Stimulated activated naive CD4-positive, alpha-beta T cell (primary cell): ENCODE results near the gene EPM2A.
A peak's percentile ranks its signal among the peaks of the same experiment; 100 is the strongest.
"Not testable (repeated sequence)": the region's sequence is repeated elsewhere in the genome, so short reads cannot be mapped to it uniquely, and the experiment has no call there.

Experiments used
- DNase-seq, 6 experiments: peaks; one replicate each; lab custom pipeline; 2025; lab: John Stamatoyannopoulos, UW

Gene EPM2A

DNA sequence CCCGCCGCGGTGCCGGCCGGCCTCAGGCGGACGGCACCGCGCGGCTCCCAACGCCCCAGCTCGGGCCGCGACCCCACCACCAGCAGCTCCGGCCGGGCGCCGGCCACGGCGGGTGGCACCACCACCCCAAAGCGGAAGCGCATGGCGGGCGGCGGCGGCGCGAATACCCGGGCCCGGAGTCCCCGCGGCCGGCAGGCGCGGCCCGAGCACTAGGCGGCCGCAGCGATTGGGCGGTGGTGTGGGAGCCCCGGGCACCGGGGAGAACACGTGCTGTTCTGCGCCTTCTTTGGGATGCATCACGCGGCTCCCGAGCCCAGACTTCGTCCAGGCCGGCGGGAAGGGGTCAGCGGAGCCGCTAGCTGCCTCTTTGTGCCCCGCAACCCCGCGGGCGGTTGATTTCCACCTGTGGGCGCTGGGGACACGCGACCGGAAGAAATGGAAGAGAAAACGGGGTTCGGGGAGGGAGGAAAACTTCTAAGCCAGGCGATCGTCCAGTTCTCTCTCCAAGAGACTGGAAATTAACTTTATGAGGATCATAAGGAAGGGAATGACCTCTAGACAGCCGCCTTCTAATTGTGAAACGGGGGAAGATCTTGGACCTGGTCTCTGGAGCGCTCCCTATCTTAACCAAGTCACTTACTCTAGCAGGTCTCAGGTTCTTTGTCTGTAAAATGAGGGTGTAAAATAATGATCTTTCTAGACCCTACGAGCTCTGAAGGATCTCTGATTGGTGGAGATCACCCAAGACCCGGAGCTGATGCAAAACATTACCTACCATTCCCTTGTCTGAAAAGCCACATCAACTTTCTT is at the start of gene EPM2A:
Gene EPM2A, minus strand, starts transcription at position 165 of the 810 bp plus-strand sequence. Its CDS starts 22 bp downstream, at position 143.
- DNase-seq = peak; percentile 47 to 79 (median 58)

DNA sequence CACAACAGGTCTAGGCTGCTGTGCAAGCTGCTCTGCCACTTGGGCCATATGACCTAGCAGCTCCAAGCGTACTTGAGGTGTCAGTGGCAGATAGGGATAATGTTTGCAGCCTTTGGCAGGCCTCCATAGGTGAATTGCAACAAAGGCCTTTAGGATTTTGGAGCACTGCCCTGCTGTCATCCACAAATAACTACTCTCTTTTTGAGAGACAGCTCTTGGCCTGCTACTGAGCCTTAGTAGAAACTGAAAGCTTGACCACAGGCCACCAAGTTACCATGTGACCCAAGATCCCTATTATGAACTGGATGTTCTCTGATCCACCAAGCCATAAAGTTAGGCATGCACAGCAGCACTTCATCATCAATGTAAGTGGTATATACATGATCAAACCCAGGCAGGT is 49.4 kb upstream of the EPM2A start:
- DNase-seq = no peak

DNA sequence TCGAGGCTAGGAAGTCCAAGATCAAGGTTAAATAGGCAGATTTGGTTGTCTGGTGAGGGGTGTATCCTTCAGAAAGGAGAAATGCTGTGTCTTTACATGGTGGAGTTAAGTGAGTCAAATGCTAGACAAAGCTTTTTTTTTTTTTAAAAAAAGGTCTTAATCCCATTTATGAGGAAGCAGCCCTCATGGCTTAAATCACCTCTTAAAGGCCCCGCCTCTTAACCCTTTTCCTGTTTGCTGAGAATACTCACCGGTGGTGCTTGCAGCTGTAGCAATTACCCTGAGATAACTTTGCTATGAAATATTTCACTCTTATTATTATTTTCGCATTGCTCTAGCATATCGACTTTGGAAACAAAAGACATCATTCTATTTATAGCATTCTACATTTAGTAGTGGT is 48.5 kb upstream of the EPM2A start:
- DNase-seq = no peak

DNA sequence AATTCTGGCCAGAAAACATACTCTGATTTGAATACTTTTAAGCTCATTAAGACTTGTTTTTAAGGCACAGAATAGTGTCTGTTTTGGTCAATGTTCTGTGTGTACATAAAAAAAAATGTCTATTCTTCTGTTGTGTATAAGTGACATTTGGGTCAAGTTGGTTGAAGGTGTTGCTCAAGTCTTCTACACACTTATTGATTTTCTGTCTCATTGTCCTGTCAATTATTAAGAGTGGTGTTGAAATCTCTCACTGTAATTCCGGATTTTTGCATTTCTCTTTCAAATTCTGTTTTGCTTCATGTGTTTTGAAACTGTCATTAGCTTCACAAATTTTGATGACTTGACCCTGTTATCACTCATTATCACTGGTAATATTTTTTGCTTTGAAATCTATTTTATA is 37.5 kb upstream of the EPM2A start:
- DNase-seq = no peak

DNA sequence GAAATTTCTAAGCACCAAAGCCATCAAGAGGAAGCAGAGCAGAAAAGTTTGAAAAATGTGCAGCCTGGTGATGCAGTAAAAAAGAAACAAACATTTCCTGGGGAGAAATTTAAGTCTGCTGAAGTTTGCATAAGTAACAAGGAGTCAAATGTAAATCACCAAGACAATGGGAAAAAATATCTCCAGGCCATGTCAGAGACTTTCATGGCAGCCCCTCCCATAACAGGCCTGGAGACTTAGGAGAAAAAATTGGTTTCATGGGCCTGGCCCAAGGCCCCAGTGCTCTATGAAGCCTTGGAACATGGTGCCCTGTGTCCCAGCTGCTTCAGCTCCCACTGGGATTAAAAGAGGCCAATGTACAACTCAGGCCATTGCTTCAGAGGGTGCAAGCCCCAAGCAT is 30.1 kb upstream of the EPM2A start:
- no peak for DNase-seq

DNA sequence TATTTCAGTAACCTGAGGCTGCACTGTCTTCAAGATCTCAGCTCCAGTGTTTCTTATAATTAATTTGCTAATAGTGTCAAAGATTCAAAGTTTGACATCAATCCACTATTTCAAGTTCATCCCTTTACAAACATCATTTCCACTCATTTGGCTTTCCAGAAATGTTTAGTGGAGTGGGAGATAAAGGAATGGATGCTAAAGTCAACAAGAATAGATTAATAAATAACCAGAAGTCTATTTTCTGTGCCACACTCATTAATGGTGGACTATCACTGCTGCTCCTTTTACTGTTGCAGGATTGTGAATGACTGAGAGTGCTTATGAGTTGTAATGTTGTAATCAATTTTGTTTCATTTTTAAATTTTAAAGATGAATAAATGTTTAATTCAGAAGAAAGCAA is 28.4 kb upstream of the EPM2A start:
- no peak for DNase-seq

DNA sequence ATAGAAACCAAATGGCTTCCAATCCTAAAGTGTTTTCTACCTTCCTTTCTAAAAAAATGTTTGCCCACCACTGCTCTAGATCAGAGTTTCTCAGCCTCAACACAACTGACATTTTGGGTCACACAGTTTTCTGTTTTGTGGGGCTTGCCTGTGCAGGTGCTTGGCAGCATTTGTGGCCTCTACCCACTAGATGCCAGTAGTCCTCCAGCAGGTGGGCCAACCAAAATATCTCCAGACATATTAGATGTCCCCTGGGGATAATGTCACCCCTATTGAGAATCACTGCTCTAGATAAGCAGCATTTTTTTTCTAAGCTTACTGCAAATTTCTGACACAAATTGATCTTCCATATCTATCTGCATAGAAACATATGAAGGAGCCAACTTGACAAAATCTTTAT is 26.3 kb upstream of the EPM2A start:
- no peak for DNase-seq

DNA sequence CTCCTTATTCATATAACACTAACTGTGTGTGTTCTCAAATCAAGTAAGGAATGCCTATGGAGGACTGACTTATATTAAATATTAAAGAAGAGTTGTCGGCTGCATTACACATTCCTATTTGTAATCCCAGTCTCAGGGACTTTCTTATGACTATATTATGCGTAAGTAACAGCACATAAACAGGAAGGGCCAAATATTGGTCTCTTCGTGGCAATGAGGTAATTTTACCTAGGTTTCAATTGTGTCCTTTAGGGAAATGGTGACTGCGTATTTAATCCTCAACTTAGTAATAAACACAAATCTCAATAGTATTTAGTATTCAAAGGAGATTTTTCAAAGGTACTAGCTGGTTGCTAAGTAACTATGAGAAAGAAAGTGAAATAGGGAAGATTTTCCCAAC is 22.8 kb upstream of the EPM2A start:
- DNase-seq = no peak

DNA sequence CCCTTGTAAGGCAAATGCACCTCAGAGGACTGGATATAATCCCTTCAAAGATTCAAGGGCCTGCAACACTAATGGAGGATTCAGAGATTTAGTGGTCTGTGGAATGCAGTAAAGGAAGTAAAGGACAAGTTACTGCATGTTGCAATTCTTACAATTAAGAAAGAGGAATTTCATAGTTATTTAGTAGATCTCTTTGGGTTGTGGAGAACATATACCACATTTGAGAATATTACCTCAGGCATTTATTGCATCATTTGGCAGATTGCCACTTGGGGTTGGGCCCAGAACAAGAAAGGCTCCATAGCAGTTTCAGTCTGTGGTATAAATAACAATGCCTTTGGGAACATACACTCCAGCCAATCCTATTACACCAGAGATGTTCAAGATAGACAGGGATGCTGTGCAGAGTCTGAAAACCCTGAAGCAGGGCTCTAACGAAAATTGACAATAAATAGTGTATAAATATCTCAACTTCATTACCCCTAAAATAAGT is 20.9 kb upstream of the EPM2A start:
- DNase-seq = no peak

DNA sequence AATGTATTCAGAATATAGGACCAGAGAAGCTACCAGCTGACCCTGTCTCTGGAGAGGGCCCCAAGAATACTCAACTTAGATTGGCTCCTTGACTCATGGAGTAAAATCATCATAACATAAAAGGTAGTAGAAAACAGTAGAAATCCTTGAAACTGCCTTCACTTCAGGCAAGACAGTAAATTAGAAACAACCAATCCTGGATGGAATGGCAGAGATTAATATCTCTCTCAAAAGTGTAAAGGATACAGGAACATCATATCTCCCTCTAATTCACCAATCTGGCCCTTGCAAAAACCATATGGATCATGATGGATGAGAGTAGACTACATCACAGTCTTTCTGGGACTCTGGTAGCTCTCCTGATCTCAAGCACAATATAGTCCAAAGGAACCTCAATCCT is 20.4 kb upstream of the EPM2A start:
- DNase-seq = no peak

DNA sequence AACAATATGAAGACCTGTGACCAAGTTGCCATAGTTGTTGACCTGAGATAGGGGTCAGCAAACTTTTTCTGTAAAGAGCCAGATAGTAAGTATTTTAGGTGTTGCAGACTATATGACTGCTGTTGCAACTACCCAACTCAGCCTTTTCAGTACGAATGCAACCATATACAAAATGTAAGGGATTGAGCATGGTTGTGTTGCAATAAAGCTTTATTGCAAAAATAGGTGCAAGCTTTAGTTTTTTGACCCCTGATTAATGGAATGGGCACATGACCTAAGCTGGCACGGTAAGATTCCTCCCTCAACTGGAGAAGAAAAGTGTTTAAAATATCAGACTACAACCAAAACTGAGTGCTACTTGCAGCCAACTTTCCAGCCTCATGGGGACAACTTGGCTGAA is 17.3 kb upstream of the EPM2A start:
- no peak for DNase-seq

DNA sequence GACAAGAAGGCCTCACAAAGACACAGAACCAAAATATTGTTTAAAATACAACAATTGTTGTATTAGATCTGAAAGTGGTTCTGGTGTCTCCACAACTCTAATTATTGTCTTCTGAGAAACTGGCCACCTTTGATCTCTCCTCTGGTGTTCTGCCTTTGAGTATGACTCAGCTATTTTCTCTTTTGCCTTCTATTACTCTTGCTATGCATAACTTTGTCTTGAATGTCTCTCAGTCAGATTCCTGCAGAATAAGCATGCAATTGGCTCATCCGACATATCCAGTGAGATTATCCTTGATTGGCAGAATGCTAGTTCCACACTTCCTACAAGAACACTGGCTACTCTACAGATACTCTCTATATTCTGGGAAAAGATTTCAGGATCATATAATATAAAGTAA is 14.3 kb upstream of the EPM2A start:
- no peak for DNase-seq

DNA sequence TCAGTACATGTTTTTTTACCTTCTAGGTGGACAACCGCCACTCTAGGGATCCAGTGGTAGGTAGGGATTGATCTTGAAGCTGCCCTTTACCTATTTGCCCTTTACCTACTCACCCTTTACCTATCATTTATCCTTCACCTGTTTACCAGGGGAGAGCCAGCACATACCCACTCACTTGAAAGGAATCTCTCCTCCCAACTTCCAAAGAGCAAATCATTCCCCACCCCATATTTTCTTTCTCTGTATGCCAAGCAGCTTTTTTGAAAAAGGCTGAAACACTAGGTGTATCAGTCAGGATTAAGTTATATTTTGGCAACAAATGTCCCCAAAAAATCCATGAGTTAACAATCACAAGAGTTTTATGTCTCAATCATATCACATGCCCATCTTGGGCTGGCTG is 10.5 kb upstream of the EPM2A start:
- DNase-seq = no peak

DNA sequence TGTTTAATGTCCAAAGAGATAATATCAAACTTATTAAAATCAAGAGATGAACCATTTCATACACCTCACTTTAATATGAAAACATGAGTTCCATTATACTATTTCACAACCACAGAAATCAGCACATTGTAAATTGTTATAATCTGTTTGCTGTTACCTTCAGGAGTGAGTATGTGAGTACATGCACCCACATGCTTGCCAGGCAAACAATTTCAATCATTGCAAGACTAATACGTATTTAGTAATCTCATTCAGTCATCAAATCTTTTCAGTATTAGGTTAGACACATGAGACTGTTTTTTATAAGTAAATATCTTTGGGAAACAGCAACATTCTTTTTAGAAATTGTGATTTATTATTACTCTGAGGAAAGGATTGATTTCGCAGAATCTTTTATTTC is 9.3 kb upstream of the EPM2A start:
- no peak for DNase-seq

DNA sequence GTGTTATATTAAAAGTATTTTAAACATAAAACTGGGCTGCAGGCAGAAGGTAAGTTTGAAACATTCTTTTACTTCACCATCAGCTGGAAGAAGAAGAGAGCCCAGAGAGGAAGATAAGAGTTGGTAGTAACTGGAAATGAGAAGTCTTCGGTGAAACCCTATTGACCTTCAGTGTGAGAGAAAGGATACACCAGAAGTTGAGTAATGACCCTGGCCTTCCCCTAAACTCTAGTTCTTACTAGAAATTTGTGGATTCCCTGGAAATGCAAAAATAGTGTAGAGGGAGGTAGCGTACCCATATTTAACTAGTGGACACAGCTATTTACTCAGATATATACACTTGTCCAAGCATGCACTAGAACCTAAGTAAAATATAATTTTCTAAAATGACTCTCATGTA is 8.0 kb upstream of the EPM2A start:
- DNase-seq = no peak

DNA sequence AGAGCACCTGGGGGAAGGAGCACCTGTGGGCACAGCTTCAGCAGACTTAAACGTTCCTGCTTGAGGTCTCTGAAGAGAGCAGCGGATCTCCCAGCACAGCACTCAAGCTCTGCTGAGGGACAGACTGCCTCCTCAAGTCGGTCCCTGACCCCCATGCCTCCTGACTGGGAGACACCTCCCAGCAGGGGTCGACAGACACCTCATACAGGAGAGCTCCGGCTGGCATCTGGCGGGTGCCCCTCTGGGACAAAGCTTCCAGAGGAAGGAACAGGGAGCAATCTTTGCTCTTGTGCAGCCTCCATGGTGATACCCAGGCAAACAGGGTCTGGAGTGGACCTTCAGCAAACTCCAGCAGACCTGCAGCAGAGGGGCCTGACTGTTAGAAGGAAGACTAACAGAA is 7.2 kb upstream of the EPM2A start:
- DNase-seq = not testable (repeated sequence)

DNA sequence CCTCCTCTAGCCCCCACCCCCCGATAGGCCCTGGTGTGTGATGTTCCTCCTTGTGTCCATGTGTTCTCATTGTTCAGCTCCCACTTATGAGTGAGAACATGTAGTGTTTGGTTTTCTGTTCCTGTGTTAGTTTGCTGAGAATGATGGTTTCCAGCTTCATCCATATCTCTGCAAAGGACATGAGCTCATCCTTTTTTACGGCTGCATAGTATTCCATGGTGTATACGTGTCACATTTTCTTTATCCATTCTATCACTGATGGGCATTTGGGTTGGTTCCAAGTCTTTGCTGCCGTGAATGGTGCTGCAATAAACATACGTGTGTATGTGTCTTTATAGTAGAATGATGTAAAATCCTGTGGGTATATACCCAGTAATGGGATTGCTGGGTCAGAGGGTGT is 4.4 kb upstream of the EPM2A start:
- DNase-seq = not testable (repeated sequence)

DNA sequence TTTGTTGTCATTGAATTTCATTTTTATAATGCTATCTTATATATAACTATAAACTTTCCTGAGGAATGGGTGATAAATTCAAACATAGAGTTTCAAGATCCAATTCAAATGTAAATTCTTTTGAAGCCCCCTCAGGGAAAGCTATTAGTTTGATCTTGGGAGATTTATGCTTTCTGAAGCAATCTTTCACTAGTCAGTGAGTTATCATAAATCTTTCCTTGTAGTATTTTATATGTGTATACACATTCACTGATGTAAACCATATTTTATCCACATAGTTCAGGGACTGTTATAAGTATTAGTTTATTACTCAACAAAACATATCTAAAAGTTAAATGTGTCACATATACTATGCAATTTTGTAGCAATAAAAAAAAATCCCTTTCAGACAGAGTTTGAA is 2.9 kb upstream of the EPM2A start:
- no peak for DNase-seq

DNA sequence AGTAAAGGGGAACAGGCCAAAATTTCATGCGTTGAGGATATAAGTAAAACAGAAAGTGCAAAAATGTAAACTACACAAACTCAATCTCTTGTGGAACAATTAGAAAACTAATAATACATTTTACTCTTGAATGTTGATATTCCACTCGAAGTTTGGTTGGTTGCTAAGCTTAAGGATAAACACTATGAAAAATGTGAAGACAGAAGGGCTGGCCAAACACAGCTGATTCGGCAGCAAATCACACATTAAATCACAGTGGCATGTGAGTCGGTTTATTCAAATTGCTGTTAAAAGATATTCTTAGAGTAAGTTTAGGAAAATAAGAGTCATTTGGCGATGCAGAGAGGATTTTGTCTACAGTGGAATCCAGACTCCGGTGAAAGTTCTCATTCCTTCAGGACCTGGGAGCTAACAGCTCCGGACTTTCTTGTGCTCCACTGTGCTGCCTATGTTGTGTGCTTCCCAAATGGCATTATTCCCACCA is 1.4 kb upstream of the EPM2A start:
- no peak for DNase-seq

DNA sequence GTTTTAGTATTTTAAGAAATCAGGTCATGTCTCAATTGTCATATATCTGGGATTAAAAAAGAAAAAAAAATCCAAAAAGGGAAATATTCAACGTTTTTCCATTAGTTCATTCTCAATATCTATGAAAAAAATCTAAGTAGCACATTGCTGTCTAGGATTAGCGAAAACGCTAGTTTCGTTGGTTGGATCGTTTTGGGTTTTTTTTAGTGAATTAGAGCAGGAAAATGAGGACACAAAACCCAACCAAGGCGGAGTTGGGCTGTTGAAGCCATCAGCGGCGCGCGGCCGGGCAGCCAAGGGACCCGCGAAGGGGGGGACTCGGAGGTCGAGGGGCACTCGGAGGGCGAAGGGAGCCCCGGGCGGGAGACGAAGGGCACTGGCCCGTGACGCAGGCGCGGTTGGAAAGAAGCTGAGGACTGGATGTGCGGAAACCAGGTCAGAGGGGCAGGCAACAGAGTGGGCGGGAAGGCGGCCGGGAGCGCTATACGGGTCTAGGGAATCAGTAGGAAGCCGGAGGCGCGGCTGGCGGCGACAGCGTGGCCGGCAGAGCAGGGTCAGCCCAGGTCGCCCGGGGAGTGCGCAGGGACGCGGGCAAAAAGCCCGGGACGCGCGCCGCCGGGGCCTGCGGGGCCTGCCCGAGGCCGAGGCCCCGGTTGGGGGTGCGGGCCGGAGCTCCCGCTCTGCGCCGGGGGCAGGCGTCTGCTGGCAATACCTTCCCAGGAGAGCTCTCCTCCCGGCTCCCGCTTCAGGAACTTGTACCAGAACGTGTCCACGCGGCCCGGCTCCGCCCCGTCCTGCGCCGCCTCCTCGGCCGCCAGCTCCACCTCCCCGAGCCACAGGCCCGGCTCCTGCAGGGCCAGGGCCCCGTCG is 599 bp downstream of the EPM2A start:
- peak; percentile 47 to 87 (median 59) for DNase-seq

DNA sequence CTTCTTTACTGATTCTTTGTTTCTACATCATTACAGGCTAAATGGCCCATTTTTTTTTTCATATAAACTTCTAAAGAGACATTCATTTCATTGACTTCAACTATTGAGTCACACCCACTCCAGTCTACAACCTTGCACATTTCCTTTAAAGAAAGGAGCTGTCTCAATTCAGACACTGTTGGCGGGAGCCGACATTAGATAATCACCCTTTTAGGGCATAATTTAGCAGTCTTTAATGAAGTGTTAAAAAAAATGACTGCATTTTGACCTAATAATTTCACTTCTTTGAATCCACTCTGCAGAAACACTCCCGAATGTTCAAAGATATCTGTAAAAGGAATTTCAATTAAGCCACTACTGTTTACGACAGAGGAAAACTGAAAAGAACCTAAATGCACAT is 1.5 kb downstream of the EPM2A start:
- DNase-seq = no peak

DNA sequence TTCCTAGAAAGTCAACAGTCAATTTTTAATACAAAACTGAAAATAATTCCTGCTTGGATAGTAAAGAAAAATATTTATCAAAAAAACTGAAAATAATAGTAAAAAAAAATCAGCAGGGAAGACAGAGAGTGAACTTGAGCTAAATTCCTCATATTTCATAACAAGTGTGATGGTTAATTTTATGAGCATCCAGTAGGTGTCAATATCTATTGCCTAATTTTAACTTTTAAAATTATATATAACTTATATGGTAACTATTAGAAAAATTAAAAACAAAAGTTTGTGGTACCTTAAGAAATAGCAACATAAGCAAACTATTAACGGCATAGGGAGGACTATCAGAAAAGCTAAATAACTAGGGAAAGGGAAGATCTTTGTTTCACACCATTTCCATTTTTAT is 2.1 kb downstream of the EPM2A start:
- no peak for DNase-seq

DNA sequence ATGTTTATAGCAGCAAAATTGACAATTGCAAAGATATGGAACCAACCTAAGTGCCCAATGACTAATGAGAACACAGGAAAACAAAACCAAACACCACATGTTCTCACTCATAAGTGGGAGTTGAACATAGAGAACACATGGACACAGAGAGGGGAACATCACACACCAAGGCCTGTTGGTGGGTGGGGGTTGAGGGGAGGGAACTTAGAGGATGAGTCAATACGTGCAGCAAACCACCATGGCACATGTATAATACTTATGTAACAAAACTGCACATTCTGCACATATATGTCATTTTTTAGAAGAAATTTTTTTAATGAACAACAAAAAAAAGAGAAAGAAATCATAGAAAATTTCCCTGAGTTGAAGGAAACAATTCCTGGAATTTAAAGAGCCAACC is 3.9 kb downstream of the EPM2A start:
- no peak for DNase-seq
